ENCODE measurements around the gene ENOX1.
"Not testable (repeated sequence)": the region's sequence is repeated elsewhere in the genome, so short reads cannot be mapped to it uniquely, and the experiment has no call there.

The ENOX1 gene

GRCh38 chr13:43416408-43416807 is 370.4 kb downstream of the ENOX1 start:
- DNase-seq, result not testable (repeated sequence)

GRCh38 chr13:43415903-43416391 is 370.8 kb downstream of the ENOX1 start:
- not testable (repeated sequence) for DNase-seq

GRCh38 chr13:43414111-43414510 is 372.7 kb downstream of the ENOX1 start:
- no peak for DNase-seq

- DNase-seq, result no peak
Measured at GRCh38 chr13:43411741-43412140, 375.0 kb downstream of the ENOX1 start.

- no peak for DNase-seq
Measured at GRCh38 chr13:43411211-43411610, 375.6 kb downstream of the ENOX1 start.

GRCh38 chr13:43408274-43408673 is 378.5 kb downstream of the ENOX1 start:
- DNase-seq, result no peak

GRCh38 chr13:43407023-43407581 is 379.7 kb downstream of the ENOX1 start:
- DNase-seq, result no peak

GRCh38 chr13:43405457-43405856 is 381.3 kb downstream of the ENOX1 start:
- DNase-seq, result no peak

GRCh38 chr13:43402380-43402779 is 384.4 kb downstream of the ENOX1 start:
- no peak for DNase-seq

GRCh38 chr13:43401361-43401760 is 385.4 kb downstream of the ENOX1 start:
- no peak for DNase-seq

GRCh38 chr13:43397111-43397510 is 389.7 kb downstream of the ENOX1 start:
- peak; percentile 25 for DNase-seq

- no peak for DNase-seq
Measured at GRCh38 chr13:43391036-43391435, 395.7 kb downstream of the ENOX1 start.

- DNase-seq, result no peak
Measured at GRCh38 chr13:43390619-43391018, 396.2 kb downstream of the ENOX1 start.

- DNase-seq, result no peak
Measured at GRCh38 chr13:43389983-43390382, 396.8 kb downstream of the ENOX1 start.

GRCh38 chr13:43389573-43389972 is 397.2 kb downstream of the ENOX1 start:
- DNase-seq, result no peak

GRCh38 chr13:43388282-43389034 is 398.3 kb downstream of the ENOX1 start:
- no peak for DNase-seq

- DNase-seq, result no peak
Measured at GRCh38 chr13:43387880-43388279, 398.9 kb downstream of the ENOX1 start.

- no peak for DNase-seq
Measured at GRCh38 chr13:43383498-43384165, 403.1 kb downstream of the ENOX1 start.

- DNase-seq, result no peak
Measured at GRCh38 chr13:43379738-43380137, 407.0 kb downstream of the ENOX1 start.

- no peak for DNase-seq
Measured at GRCh38 chr13:43377973-43378372, 408.8 kb downstream of the ENOX1 start.

- no peak for DNase-seq
Measured at GRCh38 chr13:43377149-43377548, 409.6 kb downstream of the ENOX1 start.

GRCh38 chr13:43376596-43376995 is 410.2 kb downstream of the ENOX1 start:
- DNase-seq, result no peak

GRCh38 chr13:43375797-43376465 is 410.8 kb downstream of the ENOX1 start:
- DNase-seq, result no peak

All from retina (tissue), 1 donor.